ENCODE measurements around the gene PRKCA.

The PRKCA gene

GRCh38 chr17:66819466-66819865 lies 517.1 kb downstream of the PRKCA start:
- Histone ChIP-seq H3K36me3 (ENCODE audit: control insufficient read depth, insufficient read depth, low read length) (no peaks in the 10 kb centered on the region), H3K4me3 (ENCODE audit: insufficient read depth, low read depth, low read length, poor library complexity, severe bottlenecking) (no peak overlapping the region), H3K27ac (ENCODE audit: insufficient read depth, low read length, poor library complexity, severe bottlenecking) (no peak overlapping the region), H3K27me3 (replicated peaks; ENCODE audit: control insufficient read depth, insufficient read depth, low read length, poor library complexity, severe bottlenecking) (no peaks in the 10 kb centered on the region), H3K4me1 (ENCODE audit: control insufficient read depth, insufficient read depth, low read length, poor library complexity, severe bottlenecking) (no peaks in the 10 kb centered on the region), H3K9me3 (ENCODE audit: control insufficient read depth, low read length) (no peaks in the 10 kb centered on the region)
- no peak for DNase-seq

GRCh38 chr17:66822009-66822408 lies 519.6 kb downstream of the PRKCA start:
- DNase-seq: no peak
- Histone ChIP-seq H3K4me1 (ENCODE audit: control insufficient read depth, insufficient read depth, low read length, poor library complexity, severe bottlenecking) (no peaks in the 10 kb centered on the region), H3K27me3 (replicated peaks; ENCODE audit: control insufficient read depth, insufficient read depth, low read length, poor library complexity, severe bottlenecking) (no peaks in the 10 kb centered on the region), H3K9me3 (ENCODE audit: control insufficient read depth, low read length) (no peaks in the 10 kb centered on the region), H3K36me3 (ENCODE audit: control insufficient read depth, insufficient read depth, low read length) (no peaks in the 10 kb centered on the region), H3K27ac (ENCODE audit: insufficient read depth, low read length, poor library complexity, severe bottlenecking) (no peak overlapping the region), H3K4me3 (ENCODE audit: insufficient read depth, low read depth, low read length, poor library complexity, severe bottlenecking) (no peak overlapping the region)

GRCh38 chr17:66826856-66827255 lies 524.4 kb downstream of the PRKCA start:
- H3K9me3 ChIP-seq (ENCODE audit: control insufficient read depth, low read length): no peaks in the 10 kb centered on the region
- H3K27me3 ChIP-seq (replicated peaks; ENCODE audit: control insufficient read depth, insufficient read depth, low read length, poor library complexity, severe bottlenecking): peaks cover 4% of the 10 kb centered on the region
- no peak for DNase-seq
- H3K4me3 ChIP-seq (ENCODE audit: insufficient read depth, low read depth, low read length, poor library complexity, severe bottlenecking): no peak overlapping the region
- H3K27ac ChIP-seq (ENCODE audit: insufficient read depth, low read length, poor library complexity, severe bottlenecking): no peak overlapping the region
- H3K36me3 ChIP-seq (ENCODE audit: control insufficient read depth, insufficient read depth, low read length): no peaks in the 10 kb centered on the region
- H3K4me1 ChIP-seq (ENCODE audit: control insufficient read depth, insufficient read depth, low read length, poor library complexity, severe bottlenecking): no peaks in the 10 kb centered on the region

- no peak for DNase-seq
- H3K27me3 ChIP-seq (replicated peaks; ENCODE audit: control insufficient read depth, insufficient read depth, low read length, poor library complexity, severe bottlenecking): peaks cover 9% of the 10 kb centered on the region
- H3K4me3 ChIP-seq (ENCODE audit: insufficient read depth, low read depth, low read length, poor library complexity, severe bottlenecking): no peak overlapping the region
- H3K9me3 ChIP-seq (ENCODE audit: control insufficient read depth, low read length): no peaks in the 10 kb centered on the region
- H3K36me3 ChIP-seq (ENCODE audit: control insufficient read depth, insufficient read depth, low read length): no peaks in the 10 kb centered on the region
- H3K4me1 ChIP-seq (ENCODE audit: control insufficient read depth, insufficient read depth, low read length, poor library complexity, severe bottlenecking): no peaks in the 10 kb centered on the region
- no peak overlapping the region for H3K27ac ChIP-seq (ENCODE audit: insufficient read depth, low read length, poor library complexity, severe bottlenecking)
These were observed 527.0 kb downstream of the PRKCA start for GRCh38 chr17:66829386-66829864.

GRCh38 chr17:66829883-66830282 lies 527.5 kb downstream of the PRKCA start:
- DNase-seq: no peak
- H3K36me3 ChIP-seq (ENCODE audit: control insufficient read depth, insufficient read depth, low read length): no peaks in the 10 kb centered on the region
- H3K4me1 ChIP-seq (ENCODE audit: control insufficient read depth, insufficient read depth, low read length, poor library complexity, severe bottlenecking): no peaks in the 10 kb centered on the region
- H3K27me3 ChIP-seq (replicated peaks; ENCODE audit: control insufficient read depth, insufficient read depth, low read length, poor library complexity, severe bottlenecking): peaks cover 9% of the 10 kb centered on the region
- no peak overlapping the region for H3K4me3 ChIP-seq (ENCODE audit: insufficient read depth, low read depth, low read length, poor library complexity, severe bottlenecking)
- no peaks in the 10 kb centered on the region for H3K9me3 ChIP-seq (ENCODE audit: control insufficient read depth, low read length)
- H3K27ac ChIP-seq (ENCODE audit: insufficient read depth, low read length, poor library complexity, severe bottlenecking): no peak overlapping the region

- Histone ChIP-seq H3K9me3 (ENCODE audit: control insufficient read depth, low read length) (no peaks in the 10 kb centered on the region), H3K4me3 (ENCODE audit: insufficient read depth, low read depth, low read length, poor library complexity, severe bottlenecking) (no peak overlapping the region), H3K27ac (ENCODE audit: insufficient read depth, low read length, poor library complexity, severe bottlenecking) (no peak overlapping the region), H3K4me1 (ENCODE audit: control insufficient read depth, insufficient read depth, low read length, poor library complexity, severe bottlenecking) (no peaks in the 10 kb centered on the region), H3K27me3 (replicated peaks; ENCODE audit: control insufficient read depth, insufficient read depth, low read length, poor library complexity, severe bottlenecking) (peaks cover 9% of the 10 kb centered on the region), H3K36me3 (ENCODE audit: control insufficient read depth, insufficient read depth, low read length) (no peaks in the 10 kb centered on the region)
- DNase-seq: no peak
These were observed 528.0 kb downstream of the PRKCA start for GRCh38 chr17:66830451-66830850.

GRCh38 chr17:66831383-66832210 lies 529.2 kb downstream of the PRKCA start:
- Histone ChIP-seq H3K27me3 (replicated peaks; ENCODE audit: control insufficient read depth, insufficient read depth, low read length, poor library complexity, severe bottlenecking) (peaks cover 16% of the 10 kb centered on the region), H3K36me3 (ENCODE audit: control insufficient read depth, insufficient read depth, low read length) (no peaks in the 10 kb centered on the region), H3K4me3 (ENCODE audit: insufficient read depth, low read depth, low read length, poor library complexity, severe bottlenecking) (no peak overlapping the region), H3K27ac (ENCODE audit: insufficient read depth, low read length, poor library complexity, severe bottlenecking) (no peak overlapping the region), H3K9me3 (ENCODE audit: control insufficient read depth, low read length) (no peaks in the 10 kb centered on the region), H3K4me1 (ENCODE audit: control insufficient read depth, insufficient read depth, low read length, poor library complexity, severe bottlenecking) (no peaks in the 10 kb centered on the region)
- DNase-seq: no peak

GRCh38 chr17:66833201-66833600 lies 530.8 kb downstream of the PRKCA start:
- no peak overlapping the region for H3K4me3 ChIP-seq (ENCODE audit: insufficient read depth, low read depth, low read length, poor library complexity, severe bottlenecking)
- H3K27ac ChIP-seq (ENCODE audit: insufficient read depth, low read length, poor library complexity, severe bottlenecking): no peak overlapping the region
- H3K27me3 ChIP-seq (replicated peaks; ENCODE audit: control insufficient read depth, insufficient read depth, low read length, poor library complexity, severe bottlenecking): peaks cover 16% of the 10 kb centered on the region
- H3K4me1 ChIP-seq (ENCODE audit: control insufficient read depth, insufficient read depth, low read length, poor library complexity, severe bottlenecking): no peaks in the 10 kb centered on the region
- no peaks in the 10 kb centered on the region for H3K9me3 ChIP-seq (ENCODE audit: control insufficient read depth, low read length)
- DNase-seq: no peak
- H3K36me3 ChIP-seq (ENCODE audit: control insufficient read depth, insufficient read depth, low read length): no peaks in the 10 kb centered on the region

GRCh38 chr17:66834426-66834918 lies 532.1 kb downstream of the PRKCA start:
- Histone ChIP-seq H3K27ac (ENCODE audit: insufficient read depth, low read length, poor library complexity, severe bottlenecking) (no peak overlapping the region), H3K27me3 (replicated peaks; ENCODE audit: control insufficient read depth, insufficient read depth, low read length, poor library complexity, severe bottlenecking) (peaks cover 16% of the 10 kb centered on the region), H3K4me3 (ENCODE audit: insufficient read depth, low read depth, low read length, poor library complexity, severe bottlenecking) (no peak overlapping the region), H3K36me3 (ENCODE audit: control insufficient read depth, insufficient read depth, low read length) (no peaks in the 10 kb centered on the region), H3K4me1 (ENCODE audit: control insufficient read depth, insufficient read depth, low read length, poor library complexity, severe bottlenecking) (no peaks in the 10 kb centered on the region), H3K9me3 (ENCODE audit: control insufficient read depth, low read length) (no peaks in the 10 kb centered on the region)
- DNase-seq: no peak

- no peaks in the 10 kb centered on the region for H3K36me3 ChIP-seq (ENCODE audit: control insufficient read depth, insufficient read depth, low read length)
- H3K4me1 ChIP-seq (ENCODE audit: control insufficient read depth, insufficient read depth, low read length, poor library complexity, severe bottlenecking): no peaks in the 10 kb centered on the region
- no peak for DNase-seq
These were observed 532.6 kb downstream of the PRKCA start, which contains the start of gene CACNG5 for GRCh38 chr17:66834919-66835454. CACNG5 (plus strand) TSS chr17:66835117; CDS start chr17:66877333, 42,216 bp downstream.

More at GRCh38 chr17:66834919-66835454, 532.6 kb downstream of the PRKCA start, which contains the start of gene CACNG5:
- Histone ChIP-seq H3K27ac (ENCODE audit: insufficient read depth, low read length, poor library complexity, severe bottlenecking) (no peak within 1 kb of the TSS), H3K9me3 (ENCODE audit: control insufficient read depth, low read length) (no peaks in the 10 kb centered on the region), H3K27me3 (replicated peaks; ENCODE audit: control insufficient read depth, insufficient read depth, low read length, poor library complexity, severe bottlenecking) (peaks cover 16% of the 10 kb centered on the region), H3K4me3 (ENCODE audit: insufficient read depth, low read depth, low read length, poor library complexity, severe bottlenecking) (no peak within 1 kb of the TSS)
